CD4-positive, alpha-beta T cell treated with Interleukin-17A for 1 hour (primary cell): Measurements from ENCODE around the gene LAMTOR4.
"Not testable (repeated sequence)": the region's sequence is repeated elsewhere in the genome, so short reads cannot be mapped to it uniquely, and the experiment has no call there.

ENCODE experiments used
- DNase-seq: peaks from one replicate; pipeline ENCODE4 v3.0.0-alpha.2; 2020

LAMTOR4 gene

GRCh38 chr7:100173806-100174495, 25.2 kb downstream of the LAMTOR4 start:
- DNase-seq = no peak

DNA sequence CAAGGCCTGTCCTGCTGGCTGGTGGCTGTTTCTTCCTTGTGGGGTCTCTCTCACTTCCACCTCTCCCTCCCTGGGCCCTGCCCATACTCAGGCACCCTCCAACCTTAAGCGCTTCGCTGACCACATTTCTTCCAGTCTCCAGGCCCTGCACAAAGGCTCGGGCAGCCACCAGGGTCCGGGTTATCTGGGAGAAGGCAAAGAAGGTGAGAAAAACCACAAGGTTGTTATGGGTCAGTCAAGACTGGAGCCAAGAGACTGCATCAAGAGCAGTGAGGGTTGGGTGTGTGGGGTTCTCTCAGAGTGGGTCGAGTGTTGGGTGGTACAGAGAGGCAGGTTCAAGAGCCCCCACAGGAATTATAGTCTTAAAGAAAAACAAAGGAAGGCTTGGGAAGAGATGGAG, 25.9 kb downstream of the LAMTOR4 start:
- no peak for DNase-seq

DNA sequence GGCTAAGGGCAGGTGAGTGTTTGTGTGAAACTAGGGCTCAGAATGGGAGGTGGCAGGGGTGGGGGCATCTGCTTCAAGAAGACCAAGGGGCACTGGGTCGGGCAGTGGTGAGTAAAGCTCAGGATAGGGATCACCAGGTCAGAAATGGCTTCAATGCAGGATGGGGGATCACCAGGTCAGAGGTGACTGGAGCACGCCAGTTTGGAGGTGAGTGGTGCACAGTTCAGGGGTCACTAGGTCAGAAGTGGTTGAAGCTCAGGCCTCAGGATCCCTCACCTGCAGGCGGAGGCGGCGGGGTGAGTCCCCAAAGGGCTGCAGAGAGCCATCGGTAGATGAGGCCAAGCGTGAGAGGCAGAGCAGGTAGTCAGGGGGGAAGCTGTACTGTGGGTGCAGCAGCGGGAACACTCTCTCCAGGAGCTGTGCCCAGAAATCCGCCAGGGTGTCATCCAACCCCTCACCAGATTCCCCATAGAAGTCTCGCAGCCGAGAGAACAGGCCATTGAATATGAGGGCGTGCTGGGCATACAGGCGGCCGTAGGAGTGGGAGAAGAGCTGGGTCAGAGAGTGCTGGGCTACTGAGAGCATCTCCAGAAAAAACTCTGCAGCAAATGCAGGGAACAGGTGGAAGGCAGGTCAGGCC, 26.7 kb downstream of the LAMTOR4 start:
- no peak for DNase-seq

DNA sequence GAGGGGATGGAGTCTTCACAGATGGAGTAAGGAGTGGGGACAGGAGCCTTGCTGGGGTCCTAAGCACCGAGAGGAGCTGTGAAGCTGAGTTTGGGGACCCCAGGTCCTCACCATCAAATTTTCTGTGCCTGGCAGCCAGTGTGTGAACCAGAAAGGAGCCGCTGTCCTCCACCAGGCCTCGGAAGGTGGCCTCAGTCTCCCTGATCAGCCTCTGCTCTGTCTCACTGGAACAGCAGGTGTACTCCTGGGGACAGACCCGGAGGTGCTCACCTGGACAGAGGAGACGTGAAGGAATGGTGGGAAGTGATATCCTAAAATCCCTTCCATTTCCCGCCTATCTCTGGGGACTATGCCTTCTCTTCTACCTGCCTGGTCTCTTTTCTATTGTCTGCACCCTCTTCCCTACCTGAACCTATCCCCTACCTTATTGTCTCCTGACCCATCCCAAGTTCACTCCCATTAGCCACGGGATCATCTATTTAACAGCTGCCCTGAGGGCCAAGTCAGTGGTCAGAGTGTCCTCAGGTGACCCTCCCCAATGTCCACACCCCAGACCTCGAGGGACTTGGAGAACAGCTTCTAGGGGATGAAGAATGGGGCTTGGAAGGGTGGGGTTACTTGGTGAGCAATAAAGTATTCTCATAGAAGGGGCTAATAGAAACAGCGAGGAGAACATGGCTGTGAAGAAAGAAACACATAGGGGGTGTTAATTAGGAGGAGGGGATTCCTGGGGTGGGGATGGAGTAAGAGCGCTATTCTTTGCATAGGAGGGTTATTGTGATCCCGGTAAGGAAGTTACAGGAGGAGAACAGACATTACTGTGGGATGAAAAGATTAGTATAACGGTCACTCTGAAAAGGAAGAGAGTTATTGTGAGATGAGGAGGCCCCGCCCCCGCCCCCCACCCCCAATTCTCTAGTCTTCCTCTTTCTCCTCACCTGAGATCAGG, 27.7 kb downstream of the LAMTOR4 start:
- no peak for DNase-seq

GRCh38 chr7:100177045-100178001, 28.6 kb downstream of the LAMTOR4 start, which contains the start of the genes GPC2 and STAG3:
Gene GPC2, minus strand, starts transcription at chr7:100177381. Its CDS starts 182 bp downstream, at chr7:100177199.
Gene STAG3, plus strand, starts transcription at chr7:100177918. Its CDS starts 2,639 bp downstream, at chr7:100180557.
- DNase-seq = peak; percentile 99

- DNase-seq = not testable (repeated sequence)
Measured at GRCh38 chr7:100180084-100180483, 31.4 kb downstream of the LAMTOR4 start.

GRCh38 chr7:100182616-100183015, 33.9 kb downstream of the LAMTOR4 start:
- peak; percentile 57 for DNase-seq

DNA sequence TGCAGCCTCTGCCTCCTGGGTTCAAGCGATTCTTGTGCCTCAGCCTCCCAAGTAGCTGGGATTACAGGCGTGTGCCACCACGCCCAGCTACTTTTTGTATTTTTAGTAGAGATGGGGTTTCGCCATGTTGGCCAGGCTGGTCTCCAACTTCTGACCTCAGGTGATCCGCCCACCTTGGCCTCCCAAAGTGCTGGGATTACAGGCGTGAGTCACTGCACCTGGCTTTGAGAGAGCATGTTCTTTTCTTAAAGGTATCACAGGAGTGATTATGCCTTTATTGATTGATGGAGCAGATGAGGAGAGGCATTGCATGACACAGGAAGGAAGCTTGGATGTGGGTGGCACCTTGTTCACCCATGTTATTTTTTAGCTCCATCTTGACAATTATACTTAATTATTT, 34.4 kb downstream of the LAMTOR4 start:
- DNase-seq = not testable (repeated sequence)

DNA sequence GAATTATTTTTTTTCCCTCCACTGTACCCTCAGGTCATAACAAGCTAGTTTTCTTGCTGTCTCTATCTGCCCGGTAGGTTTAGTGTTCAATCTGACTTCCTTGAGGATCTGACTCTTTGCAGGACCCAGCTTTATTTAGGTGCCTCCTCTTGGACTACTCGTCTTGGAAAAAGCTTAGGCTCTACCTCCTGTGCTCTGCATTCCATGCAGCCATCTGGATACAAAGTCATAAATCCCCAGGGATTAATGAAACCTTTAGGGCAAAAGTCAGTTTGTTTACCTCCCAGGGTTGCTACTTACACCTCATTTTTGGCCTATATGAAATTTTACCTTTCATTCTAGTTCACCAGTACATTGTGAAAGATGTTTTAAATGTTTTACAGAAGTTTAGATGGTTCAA, 37.0 kb downstream of the LAMTOR4 start:
- DNase-seq = no peak

DNA sequence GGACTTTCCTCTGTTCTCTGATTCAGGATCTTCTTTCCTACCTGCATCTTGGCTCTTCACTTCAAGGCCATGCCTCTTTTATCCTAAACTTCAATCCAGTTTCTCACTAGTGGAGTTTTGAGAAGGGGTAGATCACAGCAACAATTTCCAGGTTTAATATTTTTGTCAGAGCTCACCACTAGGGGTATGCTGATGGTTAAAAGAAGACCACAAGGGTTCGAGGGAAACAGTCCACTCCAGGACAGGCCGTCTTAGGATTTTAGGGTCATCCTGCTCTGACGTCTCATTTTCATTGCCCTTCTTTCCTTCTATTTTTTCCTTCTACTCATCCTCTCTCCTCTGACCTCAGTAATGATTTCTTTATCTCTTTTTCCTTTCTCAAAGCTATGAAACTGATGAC, 40.3 kb downstream of the LAMTOR4 start:
- DNase-seq = no peak

- DNase-seq = peak; percentile 76
Measured at GRCh38 chr7:100190048-100190711, 41.5 kb downstream of the LAMTOR4 start.

DNA sequence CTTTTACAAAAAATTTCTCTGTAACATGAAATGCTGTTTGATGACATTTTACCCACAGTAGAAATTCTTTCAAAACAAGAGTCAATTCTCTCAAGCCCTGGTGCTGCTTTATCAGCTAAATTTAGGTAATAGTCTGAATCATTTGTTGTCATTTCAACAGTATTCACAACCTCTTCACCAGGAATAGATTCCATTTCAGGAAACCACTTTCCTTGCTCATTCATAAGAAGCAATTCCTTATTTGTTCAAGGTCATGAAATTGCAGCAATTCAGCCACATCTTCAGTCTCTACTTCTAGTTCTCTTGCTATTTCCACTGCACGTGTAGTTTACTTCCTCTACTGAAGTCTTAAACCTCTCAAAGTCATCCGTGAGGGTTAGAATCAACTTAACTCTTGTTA, 43.1 kb downstream of the LAMTOR4 start:
- DNase-seq = no peak

DNA sequence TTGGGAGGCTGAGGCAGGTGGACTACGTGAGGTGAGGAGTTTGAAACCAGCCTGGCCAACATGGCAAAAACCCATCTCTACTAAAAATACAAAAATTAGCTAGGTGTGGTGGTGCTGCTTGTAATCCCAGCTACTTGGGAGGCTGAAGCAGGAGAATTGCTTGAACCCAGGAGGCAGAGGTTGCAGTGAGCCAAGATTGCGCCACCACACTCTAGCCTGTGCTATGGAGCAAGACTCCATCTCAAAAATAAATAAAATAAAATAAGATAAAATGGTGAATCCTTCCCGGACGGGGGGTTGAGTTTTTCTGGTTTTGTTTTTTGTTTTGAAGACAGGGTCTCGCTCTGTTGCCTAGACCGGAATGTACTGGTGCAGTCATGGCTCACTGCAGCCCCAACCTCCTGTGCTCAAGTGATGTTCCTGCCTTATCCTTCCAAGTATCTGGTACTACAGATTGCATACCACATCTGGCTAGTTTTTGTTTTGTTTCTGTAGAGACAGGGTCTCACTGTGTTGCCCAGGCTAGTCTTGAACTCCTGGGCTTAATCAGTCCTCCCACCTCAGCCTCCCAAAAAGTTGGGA, 43.7 kb downstream of the LAMTOR4 start:
- DNase-seq = not testable (repeated sequence)

GRCh38 chr7:100192969-100193368, 44.3 kb downstream of the LAMTOR4 start:
- DNase-seq = no peak

- DNase-seq = no peak
Measured at GRCh38 chr7:100195222-100195621, 46.5 kb downstream of the LAMTOR4 start.

- DNase-seq = not testable (repeated sequence)
Measured at GRCh38 chr7:100195901-100196322, 47.2 kb downstream of the LAMTOR4 start.

- DNase-seq = no peak
Measured at GRCh38 chr7:100198266-100198665, 49.5 kb downstream of the LAMTOR4 start.

DNA sequence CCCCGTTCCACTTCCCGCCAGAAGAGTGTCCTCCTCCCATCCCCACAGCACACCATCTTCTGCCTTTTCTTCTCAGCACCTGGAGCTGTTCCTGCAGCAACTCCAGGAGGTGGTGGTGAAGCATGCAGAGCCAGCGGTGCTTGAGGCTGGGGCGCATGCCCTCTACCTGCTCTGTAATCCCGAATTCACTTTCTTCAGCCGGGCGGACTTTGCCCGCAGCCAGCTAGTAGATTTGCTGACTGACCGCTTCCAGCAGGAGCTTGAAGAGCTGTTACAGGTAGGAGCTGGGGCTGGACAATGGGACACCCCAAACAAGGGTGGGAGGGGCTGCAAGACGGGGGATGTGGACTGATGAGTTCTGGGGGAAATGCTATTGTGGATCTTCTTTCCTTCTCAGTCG, 52.0 kb downstream of the LAMTOR4 start:
- no peak for DNase-seq
